Stimulated activated CD4-positive, alpha-beta T cell treated with anti-CD3 and anti-CD28 coated beads, TNF-alpha, amount 100 ng/mL, for 4 hours (primary cell): ENCODE results near the gene SYT1.

Experiments used
- DNase-seq, 3 experiments: peaks; one replicate each; pipeline ENCODE4 v3.0.0-alpha.2; 2020; ENCODE audit warnings: low read depth in 3 of 3

SYT1 gene

DNA sequence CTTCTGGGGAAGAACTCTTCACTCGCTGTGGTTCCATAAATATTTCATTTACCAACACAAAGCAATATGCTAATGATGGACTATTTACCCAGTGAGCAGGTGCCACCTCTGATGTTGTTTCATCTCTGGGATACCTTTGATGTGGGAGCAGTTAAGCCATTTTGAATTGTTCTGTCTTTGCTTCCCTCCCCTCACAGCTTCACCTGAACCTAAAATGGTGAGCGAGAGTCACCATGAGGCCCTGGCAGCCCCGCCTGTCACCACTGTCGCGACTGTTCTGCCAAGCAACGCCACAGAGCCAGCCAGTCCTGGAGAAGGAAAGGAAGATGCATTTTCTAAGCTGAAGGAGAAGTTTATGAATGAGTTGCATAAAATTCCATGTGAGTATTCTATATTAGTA, 352.7 kb downstream of the SYT1 start:
- DNase-seq, result no peak

DNA sequence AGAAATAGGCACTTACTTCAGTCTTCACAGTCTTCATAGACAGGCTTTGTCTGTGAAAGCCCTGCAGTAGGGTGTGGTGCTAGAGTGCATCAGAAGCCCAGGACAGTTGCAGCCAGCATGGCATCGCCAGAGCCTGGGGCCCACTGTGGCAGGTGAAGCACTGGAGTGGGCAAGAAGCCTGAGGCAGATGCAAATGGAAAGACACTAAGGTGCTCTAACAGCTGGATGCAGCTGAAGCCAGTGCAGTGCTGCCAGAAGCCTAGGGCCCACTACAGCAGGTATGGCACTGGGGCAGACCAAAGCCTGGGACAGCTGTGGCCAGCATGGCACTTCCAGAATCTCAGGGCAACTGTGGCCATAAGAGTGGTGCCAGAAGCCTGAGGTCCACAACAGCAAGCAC, 358.6 kb downstream of the SYT1 start:
- no peak for DNase-seq

DNA sequence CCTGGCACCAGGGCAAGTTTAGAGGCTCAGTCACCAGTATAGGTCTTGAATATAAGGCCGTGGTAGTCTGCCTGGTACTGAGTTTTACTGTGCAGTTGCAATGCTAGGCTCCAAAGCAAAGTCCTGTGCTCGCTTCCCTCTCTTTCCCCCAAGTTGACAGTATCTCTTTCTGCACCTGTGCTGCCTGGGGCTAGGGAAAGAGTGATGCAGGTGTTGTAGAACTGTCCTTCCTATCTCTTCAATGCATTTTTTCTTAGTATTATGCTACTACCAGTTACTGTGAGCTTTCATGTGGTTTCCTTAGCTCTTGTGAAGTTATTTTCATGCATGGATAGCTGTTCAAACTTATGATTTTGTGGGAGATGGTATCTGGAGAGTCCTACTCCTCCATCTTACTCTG, 359.2 kb downstream of the SYT1 start:
- no peak for DNase-seq

DNA sequence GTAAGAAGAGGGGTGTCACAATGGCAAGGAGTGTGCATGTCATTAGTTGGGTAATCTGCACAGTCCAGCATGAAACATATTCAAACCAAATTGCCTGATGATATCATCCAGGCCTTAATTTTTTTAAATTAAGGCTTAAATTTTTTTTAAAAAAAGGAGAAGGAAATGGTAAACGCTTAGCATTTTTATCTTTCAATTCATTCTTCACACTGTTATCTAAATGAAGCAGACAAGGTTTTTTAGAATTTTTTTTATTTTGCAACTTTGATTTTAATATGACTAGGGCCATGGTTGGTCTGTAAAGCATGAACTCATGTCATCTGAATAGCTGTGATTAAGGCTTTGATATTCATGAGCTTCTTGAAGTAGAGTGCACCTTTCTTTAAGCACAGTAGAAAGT, 362.5 kb downstream of the SYT1 start:
- DNase-seq, result no peak

DNA sequence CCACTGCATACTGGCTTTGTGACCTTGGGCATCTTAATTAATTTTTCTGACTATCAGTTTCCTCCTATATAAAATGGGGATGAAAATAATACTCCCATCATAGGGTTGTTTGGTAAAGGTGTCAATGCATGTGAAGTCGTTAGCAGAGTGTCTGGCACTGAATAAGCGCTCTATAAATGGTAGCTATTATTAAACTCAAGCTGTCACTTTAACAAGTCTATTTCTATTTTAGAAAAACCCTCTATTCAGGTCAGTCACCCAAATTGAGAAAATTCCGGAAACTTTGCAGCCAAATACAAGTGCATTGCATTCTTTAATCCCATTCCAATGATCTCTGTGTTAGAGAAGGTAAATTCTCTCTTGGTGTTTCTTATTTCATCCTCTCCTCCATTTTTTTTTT, 363.1 kb downstream of the SYT1 start:
- no peak for DNase-seq

DNA sequence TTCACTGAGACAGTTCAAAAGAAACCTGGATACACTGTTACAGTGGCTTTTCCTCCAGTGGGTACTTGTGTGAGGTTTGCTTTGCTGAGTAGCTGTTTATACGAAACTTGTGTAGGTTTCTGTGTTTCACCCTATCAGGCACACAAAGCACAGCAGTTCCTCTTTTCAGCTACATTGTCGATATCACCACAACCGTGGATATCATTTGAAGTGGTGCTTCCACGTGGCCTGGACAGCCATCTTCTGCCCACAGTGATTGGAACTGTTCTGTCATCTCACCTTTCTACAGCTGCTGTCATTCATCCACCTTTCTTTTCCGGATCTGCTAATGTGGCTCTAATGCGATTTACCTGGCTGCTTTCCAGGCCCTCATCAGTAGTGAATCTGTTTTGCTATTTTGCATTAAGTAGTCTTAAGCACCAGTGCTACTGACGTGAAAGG, 368.8 kb downstream of the SYT1 start:
- no peak for DNase-seq

DNA sequence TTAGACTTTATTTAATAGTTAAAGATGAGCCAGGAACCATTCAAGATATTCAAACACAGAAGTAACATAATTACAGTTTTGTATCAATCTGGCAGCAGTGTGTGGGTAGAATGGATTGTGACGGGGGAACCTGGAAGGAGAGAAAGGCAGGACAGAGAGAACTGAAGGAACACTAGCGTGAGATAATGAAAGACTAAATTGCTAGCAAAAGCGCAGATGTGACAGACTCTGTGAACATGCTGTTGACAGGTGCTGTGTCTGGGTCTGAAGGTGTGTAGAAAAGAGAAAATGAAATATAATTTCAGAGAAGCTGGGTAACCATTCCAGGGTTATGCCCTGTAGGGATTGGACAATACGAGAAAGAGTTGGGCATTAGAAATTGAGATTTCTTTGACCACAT, 372.3 kb downstream of the SYT1 start:
- DNase-seq, result no peak

DNA sequence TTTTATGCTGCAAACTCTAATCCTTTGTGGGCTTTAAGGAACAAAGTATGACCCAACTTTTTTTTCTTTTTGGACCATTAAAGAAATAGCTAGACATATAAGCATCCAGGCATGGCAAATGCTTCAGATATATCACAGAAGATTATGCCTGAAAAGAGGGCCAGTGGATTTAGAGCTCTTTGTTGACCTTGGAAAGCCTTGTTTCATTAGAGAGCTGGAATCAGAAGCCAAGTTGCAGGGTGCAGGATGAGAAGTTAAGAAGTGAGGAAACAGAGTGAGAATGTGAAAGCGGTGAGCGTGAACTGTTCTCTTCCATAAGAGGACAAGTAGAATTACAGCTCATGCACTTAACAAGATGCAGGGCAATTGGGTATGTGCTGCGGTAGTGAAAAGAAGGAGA, 373.7 kb downstream of the SYT1 start:
- no peak for DNase-seq

DNA sequence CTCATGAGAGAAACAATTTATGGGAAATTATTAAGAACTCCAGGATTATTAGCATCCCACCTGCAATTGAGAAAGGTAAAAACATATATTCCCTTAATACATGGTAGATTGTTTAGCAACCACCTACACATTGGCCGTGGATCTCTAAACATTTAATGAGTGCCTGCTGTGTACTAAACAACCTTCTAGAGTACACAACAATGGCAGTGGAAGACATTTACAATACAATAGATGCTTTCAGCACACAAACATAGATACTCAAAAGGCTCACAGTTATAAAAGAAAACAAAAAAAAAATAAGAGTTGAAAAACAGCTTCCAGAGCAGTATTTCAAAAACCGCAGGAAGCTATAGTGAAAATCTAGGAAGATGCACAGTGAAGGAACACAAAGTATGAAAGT, 382.9 kb downstream of the SYT1 start:
- no peak for DNase-seq

DNA sequence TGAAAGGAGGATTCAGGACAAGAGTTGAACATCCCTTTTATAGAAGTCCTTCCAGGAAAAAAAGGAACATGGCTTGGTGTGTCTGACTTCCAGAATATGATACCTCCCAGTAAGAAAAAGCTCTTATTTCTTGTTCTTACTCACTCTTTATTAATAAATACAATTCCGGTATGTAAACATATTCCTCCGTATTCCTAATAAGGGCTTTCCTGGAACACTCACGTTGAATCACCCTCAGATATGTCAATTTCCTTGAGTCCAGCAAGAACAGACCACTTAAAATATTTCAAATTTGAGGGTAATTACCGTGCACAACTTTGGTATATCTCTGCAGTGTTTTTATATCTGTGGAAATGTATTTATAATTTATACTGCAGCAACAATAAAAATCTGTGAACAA, 385.6 kb downstream of the SYT1 start:
- no peak for DNase-seq

DNA sequence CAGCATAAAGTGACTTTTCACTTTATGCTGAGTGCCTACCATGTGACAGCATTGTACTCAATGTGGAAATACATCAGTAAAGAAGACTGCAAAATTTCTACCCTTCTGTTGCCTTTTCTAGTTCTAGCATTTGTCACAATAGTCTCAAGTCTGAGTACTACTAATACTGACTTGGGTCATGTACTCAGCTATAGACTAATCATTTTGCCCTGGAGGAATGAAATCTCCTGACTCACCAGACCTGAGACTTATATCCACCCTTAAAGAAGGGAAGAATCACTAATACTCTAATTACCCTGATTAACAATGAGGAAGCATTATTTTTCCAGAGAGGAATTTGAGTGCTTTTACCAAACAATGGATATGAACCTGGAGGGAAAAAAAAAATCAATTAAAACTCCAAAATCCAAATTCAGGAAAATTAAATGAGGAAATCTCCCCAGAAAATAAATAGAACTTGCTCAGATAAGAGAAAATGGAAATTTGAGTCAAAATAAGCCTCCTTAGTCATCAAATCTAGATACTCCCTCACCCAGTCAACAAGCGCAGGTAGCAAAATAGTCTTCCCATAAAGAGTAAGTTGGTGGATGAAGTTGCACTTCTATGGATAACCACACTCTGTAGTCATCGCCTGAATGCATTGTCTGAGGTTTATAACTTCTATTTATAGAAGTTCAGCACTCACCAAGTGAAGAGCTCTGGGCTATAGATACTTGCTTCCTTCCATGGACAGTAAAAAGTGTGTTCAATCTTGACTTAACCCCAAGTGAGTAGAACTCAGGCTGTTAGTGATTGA, 386.6 kb downstream of the SYT1 start:
- DNase-seq, result no peak

DNA sequence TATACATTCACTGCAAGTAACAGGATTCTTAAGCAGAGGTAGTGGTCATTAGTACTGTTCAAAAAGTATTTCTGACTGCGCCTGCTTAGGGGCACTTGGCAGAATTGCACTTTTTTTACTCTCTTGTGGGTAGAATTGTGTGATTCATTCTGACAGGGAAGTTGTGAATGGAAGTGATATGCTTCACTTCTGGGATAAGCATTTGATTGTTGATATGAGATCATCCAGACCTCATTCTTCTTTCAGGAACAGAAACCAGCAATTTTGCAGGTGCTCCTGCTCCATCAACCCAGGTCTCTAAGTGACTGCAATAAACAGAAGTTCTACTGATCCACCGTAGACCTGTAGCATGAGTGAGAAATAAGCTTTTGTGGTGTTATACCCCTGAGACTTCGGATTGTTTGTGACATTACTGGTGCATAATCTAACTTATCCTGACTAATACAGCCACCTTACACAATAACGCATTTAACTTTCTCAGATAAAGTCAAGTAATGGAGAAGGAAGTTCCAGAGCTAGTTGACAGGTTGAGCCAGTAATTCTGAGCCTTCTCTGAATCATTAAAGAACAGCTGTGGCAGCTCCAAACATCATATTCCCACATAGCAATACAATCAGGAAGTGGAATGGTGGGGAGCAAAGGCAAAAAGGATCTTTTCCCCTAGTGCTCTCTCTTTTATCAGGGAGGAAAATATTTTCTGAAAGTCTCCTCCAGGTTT, 387.9 kb downstream of the SYT1 start:
- DNase-seq, result no peak

DNA sequence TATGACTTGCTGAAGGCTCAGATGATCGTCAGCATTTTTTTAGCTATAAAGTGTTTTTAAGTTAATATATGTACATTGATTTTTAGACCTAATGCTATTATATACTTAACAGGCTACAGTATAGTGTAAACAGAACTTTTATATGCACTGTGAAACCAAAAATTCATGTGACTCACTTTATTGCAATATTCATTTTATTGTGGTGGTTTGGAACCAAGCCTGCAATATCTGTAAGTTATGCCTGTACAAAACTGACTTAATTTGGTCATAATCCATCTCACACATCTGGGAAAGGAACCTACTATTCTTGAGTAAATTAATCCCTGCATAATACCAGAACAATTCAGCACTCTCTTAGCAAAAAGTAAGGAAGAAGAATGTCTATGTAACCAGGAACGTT, 390.7 kb downstream of the SYT1 start:
- no peak for DNase-seq

DNA sequence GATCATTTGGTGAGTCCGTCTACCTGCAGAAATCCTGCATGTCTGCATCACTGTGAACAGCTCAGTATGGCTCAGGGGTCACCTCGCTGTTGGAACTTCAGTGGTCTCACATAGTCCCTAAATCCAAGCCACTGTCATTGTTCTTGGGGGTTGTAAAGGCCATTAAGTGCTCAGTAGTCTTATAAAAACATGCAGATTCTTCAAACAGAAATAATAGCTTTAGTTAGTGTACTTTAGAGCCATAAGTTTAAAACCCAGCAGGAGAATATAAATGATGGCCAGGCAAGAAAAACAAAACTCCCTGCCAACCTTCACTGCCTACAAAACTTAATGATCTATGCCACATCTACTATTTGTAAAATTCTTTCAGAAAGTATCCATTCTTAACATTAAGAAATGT, 396.3 kb downstream of the SYT1 start:
- DNase-seq, result no peak

DNA sequence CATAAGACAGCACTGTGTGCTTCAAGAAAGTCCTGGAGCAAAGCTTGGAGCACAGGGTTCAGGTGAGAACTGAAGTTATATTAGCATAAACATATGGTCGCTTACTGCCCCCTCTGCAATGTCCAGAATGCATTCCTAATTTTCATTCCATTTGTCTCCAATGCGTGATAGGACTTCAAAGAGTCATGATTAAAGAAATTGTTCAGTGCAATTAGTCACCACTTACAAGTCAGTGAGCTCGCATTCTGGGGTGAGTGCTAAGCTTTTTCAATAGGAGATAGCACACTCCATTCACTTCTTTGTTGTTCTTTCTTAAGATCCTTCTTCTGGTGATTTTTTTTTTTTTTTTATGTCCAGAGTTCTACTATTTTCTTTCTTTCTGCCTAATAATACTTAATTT, 398.4 kb downstream of the SYT1 start:
- DNase-seq, result no peak

DNA sequence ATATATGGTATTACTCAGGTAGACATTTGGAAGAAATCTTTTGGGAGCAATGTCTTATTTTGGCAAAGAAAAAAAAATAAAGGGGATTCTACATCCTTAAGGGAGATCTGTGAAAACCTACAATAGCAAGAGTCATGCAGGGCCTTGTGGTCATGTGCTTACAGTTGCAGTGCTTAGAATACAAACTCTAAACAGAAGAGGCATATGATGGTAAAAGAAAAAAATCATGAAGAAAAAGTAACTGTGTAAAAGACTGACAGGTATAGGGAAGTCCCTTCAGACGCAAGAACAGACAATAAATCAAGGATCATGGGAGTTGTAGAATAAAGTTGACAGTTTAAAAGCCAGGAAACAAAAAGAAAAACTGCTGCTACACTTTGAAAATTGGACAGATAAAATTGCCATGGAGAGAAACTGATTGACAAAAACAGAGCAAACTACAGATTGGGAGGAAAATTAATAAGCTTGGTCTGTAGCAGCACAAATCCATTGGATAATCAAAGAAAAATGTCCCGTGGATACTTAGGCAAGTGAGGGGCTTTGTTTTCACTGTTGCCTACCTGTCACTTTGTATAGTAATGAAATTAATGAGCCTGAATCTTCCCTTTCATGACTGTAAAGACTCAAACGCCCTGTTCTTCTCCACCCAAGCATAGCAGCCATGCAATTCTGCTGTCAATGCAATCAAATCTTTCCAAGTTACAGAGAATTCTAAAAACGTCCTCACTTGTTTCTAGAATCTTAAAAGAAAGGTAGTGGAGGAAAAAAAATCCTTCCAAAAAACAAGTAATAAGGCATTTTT, 402.0 kb downstream of the SYT1 start:
- no peak for DNase-seq

DNA sequence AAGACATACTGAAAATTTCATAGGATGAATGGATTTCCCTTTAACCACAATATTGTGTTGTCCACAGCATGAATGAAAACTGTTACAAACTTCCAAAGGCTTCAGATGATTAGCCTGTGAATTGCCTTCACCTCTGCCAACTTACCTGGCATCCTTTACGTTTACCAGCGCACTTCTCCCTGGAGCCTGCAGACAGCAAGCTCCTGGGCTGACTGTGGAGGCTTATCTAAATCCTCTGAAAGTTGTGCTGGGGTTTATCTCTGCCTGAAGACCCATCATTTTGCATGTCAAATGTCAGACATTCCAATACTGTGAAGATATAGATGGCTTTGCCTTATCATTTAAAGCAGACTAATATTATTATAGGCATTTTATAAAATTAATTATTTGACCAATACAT, 403.0 kb downstream of the SYT1 start:
- DNase-seq, result no peak

DNA sequence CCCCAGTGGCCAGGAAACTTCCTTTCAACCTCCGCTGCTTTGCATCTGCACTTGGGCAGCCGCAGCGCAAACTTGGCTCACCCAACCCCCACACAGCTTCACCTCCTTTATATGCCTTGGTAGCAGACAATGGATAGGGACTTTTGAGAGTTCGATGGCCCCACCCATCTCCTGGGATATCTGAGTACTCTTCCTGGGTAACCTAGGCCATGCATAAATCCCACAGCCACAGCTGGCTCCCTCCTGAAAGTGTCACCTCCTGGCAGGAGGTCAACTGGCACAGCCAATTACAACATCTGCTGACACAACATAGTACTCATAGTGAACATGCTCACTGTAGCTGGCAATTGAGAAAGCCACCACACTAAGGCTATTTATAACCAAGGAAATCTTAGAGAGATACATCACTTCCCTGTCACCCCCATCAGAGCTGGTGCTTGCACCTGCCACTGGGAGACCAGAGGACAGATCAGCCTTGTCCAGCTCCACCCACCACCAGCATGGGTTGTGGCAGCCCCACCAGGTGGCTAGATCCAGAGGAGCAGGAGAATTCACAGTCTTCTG, 410.0 kb downstream of the SYT1 start:
- no peak for DNase-seq

DNA sequence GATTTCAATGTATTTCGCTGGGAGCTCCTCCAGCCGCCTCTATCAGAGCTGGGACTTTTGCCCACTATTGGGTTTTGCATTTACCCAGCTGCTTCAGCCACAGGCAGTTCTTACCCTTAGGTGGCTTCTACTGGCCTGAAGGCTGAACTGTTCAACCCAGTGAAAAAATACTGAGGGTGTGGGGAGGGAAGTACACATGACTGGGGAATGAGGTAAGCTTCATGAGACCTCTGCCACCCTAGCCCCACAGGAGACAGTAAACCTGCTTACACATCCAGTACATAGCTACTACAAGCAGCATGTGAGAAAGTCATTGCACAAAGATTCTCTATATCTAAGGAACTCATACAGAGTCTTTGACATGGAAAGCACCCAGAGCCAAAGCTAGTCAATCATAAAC, 411.1 kb downstream of the SYT1 start:
- no peak for DNase-seq

DNA sequence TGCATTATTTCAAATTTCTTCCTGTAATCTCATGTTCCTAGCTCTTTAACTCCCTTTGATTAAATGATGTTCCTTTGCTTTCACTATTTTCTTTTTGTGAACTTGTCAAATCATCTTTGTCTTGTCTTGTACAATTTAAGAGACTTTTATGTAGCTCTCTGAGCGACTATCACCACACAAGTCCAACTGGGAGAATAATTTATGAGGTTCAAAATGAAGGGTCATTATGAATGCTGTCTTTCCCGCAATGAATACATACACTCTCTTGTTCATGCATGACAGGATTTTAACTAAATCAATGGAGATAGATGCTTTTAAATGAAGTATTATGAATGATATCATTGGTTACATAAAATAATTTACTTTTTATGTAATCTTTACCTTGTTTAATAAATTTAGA, 418.8 kb downstream of the SYT1 start:
- no peak for DNase-seq

DNA sequence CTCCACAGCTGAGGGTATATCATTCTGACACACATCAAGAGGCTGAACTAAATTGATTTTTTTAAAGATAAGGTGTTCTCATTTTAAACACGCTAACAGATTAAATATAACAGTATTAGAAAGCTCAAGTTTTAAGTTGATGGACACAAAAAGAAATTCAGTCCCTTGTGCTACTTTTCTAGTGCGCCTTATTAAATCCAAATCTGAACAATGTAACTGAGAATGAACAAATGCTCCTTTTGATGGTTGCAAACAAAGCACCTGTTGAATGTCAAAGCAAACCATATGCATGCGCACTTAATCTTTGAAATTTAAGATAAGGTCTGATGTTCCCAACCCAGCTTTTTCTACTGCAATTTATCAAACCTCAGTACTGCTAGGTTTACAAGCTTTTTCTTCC, 424.3 kb downstream of the SYT1 start:
- no peak for DNase-seq

DNA sequence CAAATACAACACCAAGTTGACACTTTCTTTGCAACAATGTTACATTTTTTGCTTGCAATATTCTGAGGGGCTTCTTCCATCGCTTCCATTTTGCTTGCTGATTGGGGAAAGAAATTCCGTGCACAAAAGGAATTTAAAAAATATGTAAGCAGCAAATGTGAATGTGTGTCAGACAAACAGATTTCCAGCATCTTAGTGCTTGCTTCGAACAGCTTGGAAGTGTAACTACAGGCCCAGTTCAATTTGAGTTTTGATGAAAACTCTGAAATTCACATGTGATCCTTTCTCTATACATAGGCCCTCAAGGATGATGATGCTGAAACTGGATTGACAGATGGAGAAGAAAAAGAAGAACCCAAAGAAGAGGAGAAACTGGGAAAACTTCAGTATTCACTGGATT, 427.1 kb downstream of the SYT1 start:
- DNase-seq, result no peak
